Vagina (tissue), 2 donors: ENCODE measurements around the gene RIF1. TPM values are rescaled to one million over a fixed set of nuclear protein-coding genes. Genes with fewer than 3 reads are reported as not detected.
A peak's percentile ranks its signal among the peaks of the same experiment; 100 is the strongest.
"Not testable (repeated sequence)": the region's sequence is repeated elsewhere in the genome, so short reads cannot be mapped to it uniquely, and the experiment has no call there.

Source experiments
- DNase-seq, 2 donors: peaks; one replicate each; pipeline ENCODE4 v3.0.0-alpha.2; 2017; ENCODE audit errors: extremely low spot score in 2 of 2
- H3K27ac ChIP-seq: fragments of 200-600 bp; sonication (generic); one replicate; pipeline ENCODE4 v1.5.1; 2019
- H3K27me3 ChIP-seq: fragments of 200-600 bp; sonication (generic); one replicate; pipeline ENCODE4 v1.5.1; 2019
- H3K36me3 ChIP-seq, 2 donors: fragments of 200-600 bp; sonication (generic); one replicate each; pipeline ENCODE4 v1.5.1; 2017 to 2019
- H3K4me1 ChIP-seq: fragments of 200-600 bp; sonication (generic); one replicate; pipeline ENCODE4 v1.5.1; 2019
- H3K4me3 ChIP-seq, 2 donors: fragments of 200-600 bp; sonication (generic); 1 replicate in 1 of 2; 2 replicates in 1 of 2; pipeline ENCODE4 v1.5.1; 2016 to 2019
- H3K9me3 ChIP-seq: fragments of 200-600 bp; sonication (generic); one replicate; pipeline ENCODE4 v1.5.1; 2019
- CTCF ChIP-seq, 3 experiments: fragments of 450-650 bp in 2 of 3; fragments of 200-600 bp in 1 of 3; sonication (generic) in 1 of 3; IDR thresholded peaks; one replicate each; pipeline ENCODE4 v1.5.1; 2017 to 2019; ENCODE audit warnings: antibody characterized with exemption in 3 of 3, mild to moderate bottlenecking in 2 of 3, moderate library complexity in 2 of 3
- POLR2A ChIP-seq, 2 donors: fragments of 450-650 bp; IDR thresholded peaks; one replicate each; pipeline ENCODE4 v1.6.1; 2017; ENCODE audit warnings: antibody characterized with exemption in 2 of 2, mild to moderate bottlenecking in 2 of 2, moderate library complexity in 2 of 2
- POLR2AphosphoS5 ChIP-seq, 2 donors: sonication (generic); formaldehyde crosslinking; IDR thresholded peaks; one replicate each; pipeline ENCODE4 v1.9.0; 2017; ENCODE audit warnings: antibody characterized with exemption in 2 of 2, mild to moderate bottlenecking in 2 of 2, low read depth in 1 of 2; ENCODE audit not compliant: insufficient read depth in 1 of 2
- intact Hi-C: fragments of 100-400 bp; cut with DNase I; formaldehyde crosslinking; loops from one replicate; pipeline ENCODE4 v1.15.1; 2023
- total RNA-seq: library from RNA; depleted of rRNA; stranded (reverse); fragments of >200 nt; gene quantifications from one replicate; pipeline ENCODE4 v1.2.3, GENCODE V29; 2016

RIF1 gene
- total RNA-seq, 1 donor from 2014 or later = 31.7 TPM

GRCh38 chr2:151417650-151418049, 7.9 kb downstream of the RIF1 start:
- peaks cover 5% of the 10 kb centered on the region for H3K4me1 ChIP-seq
- no peak overlapping the region for H3K27ac ChIP-seq
- no peak for DNase-seq
- no peaks in the 10 kb centered on the region for H3K27me3 ChIP-seq
- H3K4me3 ChIP-seq = no peak overlapping the region
- no peaks in the 10 kb centered on the region for H3K9me3 ChIP-seq
- no peak for TF ChIP-seq CTCF (IDR thresholded peaks at IDR 0.05)
- TF ChIP-seq POLR2A (IDR thresholded peaks at IDR 0.05) = no peak
- TF ChIP-seq POLR2AphosphoS5 (IDR thresholded peaks at IDR 0.05; ENCODE audit: insufficient read depth in 1 of 2, low read depth in 1 of 2) = no peak
- H3K36me3 ChIP-seq = peaks cover 0 to 67% of the 10 kb centered on the region in 2 donors
- intact Hi-C loops = loop anchor here (10.0 kb wide), 1 partner anchor 153 kb away; the partner anchor contains the start of gene RBM43

GRCh38 chr2:151421681-151422080, 12.0 kb downstream of the RIF1 start:
- H3K36me3 ChIP-seq = peaks cover 0 to 52% of the 10 kb centered on the region in 2 donors
- H3K4me3 ChIP-seq, DNase-seq, intact Hi-C loops, H3K4me1 ChIP-seq, H3K27me3 ChIP-seq, H3K27ac ChIP-seq, H3K9me3 ChIP-seq: not testable (repeated sequence)

- no peak overlapping the region for H3K4me3 ChIP-seq
- H3K4me1 ChIP-seq = no peaks in the 10 kb centered on the region
- TF ChIP-seq POLR2A (IDR thresholded peaks at IDR 0.05) (no peak), CTCF (IDR thresholded peaks at IDR 0.05) (no peak), POLR2AphosphoS5 (IDR thresholded peaks at IDR 0.05; ENCODE audit: insufficient read depth in 1 of 2, low read depth in 1 of 2) (no peak)
- H3K27ac ChIP-seq = no peak overlapping the region
- H3K9me3 ChIP-seq = no peaks in the 10 kb centered on the region
- no peak for DNase-seq
- H3K27me3 ChIP-seq = no peaks in the 10 kb centered on the region
- H3K36me3 ChIP-seq = peaks cover 0 to 39% of the 10 kb centered on the region in 2 donors
- intact Hi-C loops = no loop called here
These were observed 13.3 kb downstream of the RIF1 start for GRCh38 chr2:151422917-151423439.

GRCh38 chr2:151423760-151424159, 14.1 kb downstream of the RIF1 start:
- H3K36me3 ChIP-seq = peaks cover 0 to 39% of the 10 kb centered on the region in 2 donors
- H3K4me1 ChIP-seq = no peaks in the 10 kb centered on the region
- TF ChIP-seq CTCF (IDR thresholded peaks at IDR 0.05) (no peak), POLR2AphosphoS5 (IDR thresholded peaks at IDR 0.05; ENCODE audit: insufficient read depth in 1 of 2, low read depth in 1 of 2) (no peak), POLR2A (IDR thresholded peaks at IDR 0.05) (no peak)
- no peaks in the 10 kb centered on the region for H3K9me3 ChIP-seq
- intact Hi-C loops = no loop called here
- DNase-seq = no peak
- no peaks in the 10 kb centered on the region for H3K27me3 ChIP-seq
- H3K4me3 ChIP-seq = no peak overlapping the region
- H3K27ac ChIP-seq = no peak overlapping the region

GRCh38 chr2:151437630-151438029, 27.9 kb downstream of the RIF1 start:
- no peak overlapping the region for H3K4me3 ChIP-seq
- H3K27me3 ChIP-seq = no peaks in the 10 kb centered on the region
- no peaks in the 10 kb centered on the region for H3K9me3 ChIP-seq
- intact Hi-C loops = no loop called here
- H3K36me3 ChIP-seq = peaks cover 3 to 54% of the 10 kb centered on the region in 2 donors
- TF ChIP-seq POLR2A (IDR thresholded peaks at IDR 0.05) (no peak), CTCF (IDR thresholded peaks at IDR 0.05) (peak; percentile 28 to 46 (median 42))
- no peak overlapping the region for H3K27ac ChIP-seq
- no peaks in the 10 kb centered on the region for H3K4me1 ChIP-seq
- DNase-seq = no peak
